GM10248 (cell line): ENCODE measurements around the gene MAP3K6.

Source experiments
- CTCF ChIA-PET: fragments of 300-600 bp; sonication (Branson Sonifier 250); formaldehyde crosslinking; extraction: SDS; loops from one replicate; lab custom pipeline; 2021; ENCODE audit warnings: antibody characterized with exemption; lab: Yijun Ruan, JAX
- POLR2A ChIA-PET: fragments of 350-650 bp; sonication (Branson Sonifier 250); formaldehyde crosslinking; extraction: SDS; loops from one replicate; lab custom pipeline; 2020; ENCODE audit warnings: antibody characterized with exemption; lab: Yijun Ruan, JAX
- DNase-seq: peaks from one replicate; pipeline ENCODE4 v3.0.0; 2012; ENCODE audit errors: extremely low spot score
- TF ChIP-seq, protein P1 (sequence below): IDR thresholded peaks from 2 replicates; pipeline ENCODE4 v1.5.1; 2012; ENCODE audit warnings: mild to moderate bottlenecking, low read depth; ENCODE audit errors: extremely low read depth, missing control alignments, control extremely low read depth

MAP3K6 gene

DNA sequence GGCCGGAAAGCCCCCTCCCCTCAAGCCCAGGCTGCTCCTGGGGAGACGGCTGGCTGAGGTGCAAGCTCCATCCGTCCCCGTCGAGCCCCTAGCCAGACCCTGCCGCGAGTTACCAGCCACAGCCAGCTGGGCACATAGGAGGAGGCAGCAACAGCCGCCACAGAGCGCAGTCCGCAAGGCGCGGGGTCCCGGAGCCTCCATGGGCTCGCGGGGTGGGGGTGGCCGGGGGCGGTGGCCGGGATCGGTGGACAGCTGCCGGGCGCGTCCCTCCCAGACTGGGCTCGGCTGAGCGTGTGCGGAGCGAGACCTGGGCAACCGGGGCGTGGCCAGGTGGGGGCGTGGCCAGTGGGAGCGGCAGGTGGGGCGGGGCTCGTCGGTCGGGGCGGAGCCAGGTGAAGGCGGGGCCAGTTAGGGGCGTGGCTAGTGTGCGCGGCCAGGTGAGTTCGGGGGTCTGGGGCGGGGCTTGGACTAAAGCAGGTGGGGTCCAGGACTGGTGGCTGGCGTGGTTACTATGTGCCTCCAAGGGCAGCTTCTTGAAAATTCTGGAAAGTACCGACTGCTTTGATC, 16.4 kb upstream of the MAP3K6 start, which contains the start of gene CD164L2:
Gene CD164L2 (minus strand): TSS at position 295 of the 567 bp plus-strand sequence. CDS start 94 bp downstream, at position 201.
- DNase-seq = no peak
- ChIA-PET POLR2A (no interaction called here), CTCF (interaction anchor here (1.7 to 13.1 kb wide), 7 partner anchors 8 to 174 kb away, joined by 4 to 222 read pairs (median 11); partner anchors contain the start of gene MAP3K6)
- TF ChIP-seq, protein P1, sequence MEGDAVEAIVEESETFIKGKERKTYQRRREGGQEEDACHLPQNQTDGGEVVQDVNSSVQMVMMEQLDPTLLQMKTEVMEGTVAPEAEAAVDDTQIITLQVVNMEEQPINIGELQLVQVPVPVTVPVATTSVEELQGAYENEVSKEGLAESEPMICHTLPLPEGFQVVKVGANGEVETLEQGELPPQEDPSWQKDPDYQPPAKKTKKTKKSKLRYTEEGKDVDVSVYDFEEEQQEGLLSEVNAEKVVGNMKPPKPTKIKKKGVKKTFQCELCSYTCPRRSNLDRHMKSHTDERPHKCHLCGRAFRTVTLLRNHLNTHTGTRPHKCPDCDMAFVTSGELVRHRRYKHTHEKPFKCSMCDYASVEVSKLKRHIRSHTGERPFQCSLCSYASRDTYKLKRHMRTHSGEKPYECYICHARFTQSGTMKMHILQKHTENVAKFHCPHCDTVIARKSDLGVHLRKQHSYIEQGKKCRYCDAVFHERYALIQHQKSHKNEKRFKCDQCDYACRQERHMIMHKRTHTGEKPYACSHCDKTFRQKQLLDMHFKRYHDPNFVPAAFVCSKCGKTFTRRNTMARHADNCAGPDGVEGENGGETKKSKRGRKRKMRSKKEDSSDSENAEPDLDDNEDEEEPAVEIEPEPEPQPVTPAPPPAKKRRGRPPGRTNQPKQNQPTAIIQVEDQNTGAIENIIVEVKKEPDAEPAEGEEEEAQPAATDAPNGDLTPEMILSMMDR = no peak

DNA sequence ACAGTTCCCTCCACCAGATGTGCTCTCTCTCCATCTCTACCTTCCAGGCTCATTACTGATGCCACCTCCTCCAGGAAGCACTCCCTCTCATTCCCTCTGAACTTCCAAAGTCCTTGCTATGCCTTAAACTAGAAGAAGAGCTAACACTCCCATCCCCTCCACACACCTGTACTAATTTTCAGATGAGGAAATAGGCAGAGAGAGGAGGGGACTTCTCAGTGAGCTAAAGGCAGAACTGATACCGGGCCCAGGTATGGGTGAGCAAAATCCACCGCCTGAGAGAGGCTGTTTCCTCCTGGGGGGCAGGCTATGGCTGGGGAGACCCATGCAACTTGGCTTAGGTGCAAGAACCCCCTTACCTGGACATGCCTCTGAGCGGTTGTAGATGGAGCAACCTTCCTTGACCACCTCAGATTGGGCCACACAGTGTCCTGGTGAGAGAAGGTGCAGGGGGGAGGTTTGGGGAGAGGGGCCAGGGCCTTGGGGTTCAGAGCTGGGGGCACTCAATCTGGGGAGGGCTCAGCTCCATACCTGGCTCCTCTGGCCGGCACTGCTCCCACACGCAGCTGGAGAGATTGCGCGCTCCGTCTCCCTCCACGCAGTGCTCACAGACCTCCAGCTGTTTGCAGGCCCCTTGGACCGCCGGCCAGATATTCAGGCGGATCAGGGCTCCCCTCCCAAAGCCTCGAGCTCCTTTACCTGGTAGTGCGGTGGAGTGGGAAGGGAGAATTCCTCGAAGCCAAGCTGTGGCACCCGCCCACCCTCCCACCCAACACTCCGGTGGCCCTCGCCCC, 15.4 kb upstream of the MAP3K6 start:
- TF ChIP-seq, protein P1 = no peak
- DNase-seq = no peak
- CTCF ChIA-PET = interaction anchor here (1.1 to 13.1 kb wide), 9 partner anchors 9 to 280 kb away, joined by 3 to 222 read pairs (median 9); partner anchors contain the start of gene MAP3K6
- POLR2A ChIA-PET = interaction anchor here (0.5 kb wide), 1 partner anchor 909 kb away, joined by 3 read pairs; no protein-coding TSS in a partner anchor

DNA sequence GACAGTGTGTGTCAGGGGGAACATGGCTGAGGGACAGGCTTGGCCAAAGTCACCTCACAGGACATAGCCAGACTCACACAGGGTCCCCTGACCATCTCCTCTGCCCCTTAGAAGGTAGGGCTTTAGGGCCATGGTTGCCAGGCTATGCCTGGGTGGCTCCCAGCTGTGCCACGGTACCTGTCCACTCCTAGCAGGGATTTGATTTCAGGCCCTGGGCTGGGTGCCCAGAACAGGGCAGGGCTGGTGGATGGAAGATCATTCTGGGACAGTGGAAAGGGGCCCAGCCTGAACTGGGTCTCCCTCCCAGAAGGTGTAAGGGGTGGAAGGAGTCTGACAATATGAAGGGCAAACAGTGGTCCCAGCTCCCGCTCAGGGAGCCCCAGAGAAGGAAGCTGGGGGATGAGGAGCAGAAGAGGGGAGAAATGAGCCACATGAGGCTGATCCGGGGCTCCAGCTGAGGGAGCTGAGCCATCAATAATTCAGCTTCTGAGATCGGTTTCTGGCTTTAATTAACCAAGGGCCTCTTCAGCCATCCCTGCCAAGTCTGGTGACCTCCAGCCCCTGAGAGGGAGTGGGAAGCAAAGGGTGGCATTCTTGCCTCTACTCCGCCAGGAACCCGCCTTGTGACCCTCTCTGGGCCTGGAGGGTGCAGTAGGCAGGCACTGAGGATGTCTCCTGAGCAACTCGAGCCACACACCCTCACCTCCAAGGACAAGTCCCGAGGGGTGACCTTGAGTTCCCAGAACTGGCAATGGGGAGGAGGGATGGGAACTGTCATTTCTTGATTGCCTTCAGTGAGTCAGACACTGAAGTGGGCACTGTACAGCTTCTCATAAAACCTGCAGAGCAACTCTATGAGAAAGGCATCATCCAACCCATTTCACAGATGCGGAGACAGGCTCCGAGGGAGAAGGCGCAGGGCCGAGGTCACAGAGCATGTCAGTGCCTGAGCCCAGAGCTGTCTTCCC, 14.3 kb upstream of the MAP3K6 start:
- POLR2A ChIA-PET = no interaction called here
- DNase-seq = no peak
- TF ChIP-seq, protein P1 = no peak
- CTCF ChIA-PET = interaction anchor here (0.7 to 13.1 kb wide), 8 partner anchors 9 to 83 kb away, joined by 4 to 222 read pairs (median 10); partner anchors contain the start of gene MAP3K6

DNA sequence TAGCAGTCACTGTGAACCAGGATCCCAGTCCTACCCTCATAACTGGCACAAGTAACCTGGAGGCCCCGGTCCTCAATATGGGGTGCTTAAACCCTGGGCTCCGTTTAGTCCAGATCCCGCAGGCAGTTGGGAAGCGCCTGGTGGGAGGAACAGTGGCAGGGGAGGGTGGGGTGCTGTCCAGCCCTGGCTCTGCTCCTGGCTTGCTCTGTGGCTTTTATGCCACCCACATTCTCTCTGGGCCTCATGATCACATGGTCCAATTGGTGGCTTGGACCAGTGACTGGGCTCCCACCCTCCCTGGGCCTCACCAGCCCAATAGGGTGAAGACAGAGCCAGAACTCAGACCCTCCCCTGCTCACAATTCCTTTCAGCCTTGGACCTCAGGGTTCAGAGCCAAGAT, 13.5 kb upstream of the MAP3K6 start:
- DNase-seq = no peak
- POLR2A ChIA-PET = no interaction called here
- TF ChIP-seq, protein P1 = no peak
- CTCF ChIA-PET = interaction anchor here (1.7 to 13.1 kb wide), 3 partner anchors 7 to 82 kb away, joined by 8 to 222 read pairs (median 9); no protein-coding TSS in a partner anchor

DNA sequence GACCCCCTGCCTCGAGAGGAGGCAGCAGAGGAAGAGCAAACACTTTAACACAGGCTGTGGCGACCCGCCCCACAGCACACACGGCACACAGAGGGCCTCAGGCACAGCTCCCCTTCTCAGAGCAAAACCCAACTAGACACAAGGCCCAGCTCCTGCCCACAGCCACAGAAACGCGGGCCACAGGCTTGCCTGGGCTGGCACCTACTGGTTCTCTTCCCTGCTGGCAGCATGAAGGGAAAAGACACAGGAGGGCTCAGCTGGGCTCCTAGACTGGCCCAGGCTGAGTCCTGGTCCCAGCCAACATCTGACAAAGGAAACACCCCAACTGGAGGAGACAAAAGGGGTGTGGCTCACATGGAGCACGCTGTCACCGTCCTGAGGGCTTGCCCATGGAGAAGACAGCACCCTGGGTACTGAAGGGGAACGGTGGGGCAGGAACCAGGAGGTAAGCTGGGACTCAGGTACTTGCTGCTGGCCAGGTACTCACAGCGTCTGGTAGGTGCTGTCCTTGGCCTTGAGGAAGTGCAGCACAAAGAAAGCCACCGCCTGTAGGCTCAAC, 12.9 kb upstream of the MAP3K6 start:
- TF ChIP-seq, protein P1 = no peak
- ChIA-PET POLR2A (no interaction called here), CTCF (interaction anchor here (1.0 to 13.1 kb wide), 5 partner anchors 8 to 722 kb away, joined by 3 to 222 read pairs (median 8); no protein-coding TSS in a partner anchor)
- no peak for DNase-seq
